ENCODE results near the gene STPG4.

- TF ChIP-seq CTCF (conservative IDR thresholded peaks at IDR 0.05) (no peak), ZFX (IDR thresholded peaks at IDR 0.05) (no peak)
Observed at GRCh38 chr2:47119001-47119400, 36.1 kb downstream of the STPG4 start.
